Suprapubic skin (tissue), 4 donors: Measurements from ENCODE around the gene DNA2.

ENCODE experiments used
- EP300 ChIP-seq: sonication (generic); formaldehyde crosslinking; IDR thresholded peaks from one replicate; pipeline ENCODE4 v1.6.1; 2017; ENCODE audit warnings: antibody characterized with exemption
- POLR2A ChIP-seq, 2 donors: fragments of 450-650 bp; IDR thresholded peaks; one replicate each; pipeline ENCODE4 v1.6.1; 2017; ENCODE audit warnings: antibody characterized with exemption in 2 of 2, mild to moderate bottlenecking in 2 of 2, moderate library complexity in 2 of 2
- POLR2AphosphoS5 ChIP-seq, 3 donors: sonication (generic); formaldehyde crosslinking; IDR thresholded peaks; one replicate each; pipeline ENCODE4 v1.6.1; 2017; ENCODE audit warnings: antibody characterized with exemption in 3 of 3
- TF ChIP-seq, protein P1 (sequence below), 2 donors: fragments of 200-600 bp in 1 of 2; fragments of 450-650 bp in 1 of 2; sonication (generic) in 1 of 2; IDR thresholded peaks; one replicate each; pipeline ENCODE4 v1.5.1; 2016 to 2019; ENCODE audit warnings: antibody characterized with exemption in 2 of 2, mild to moderate bottlenecking in 1 of 2, moderate library complexity in 1 of 2

DNA sequence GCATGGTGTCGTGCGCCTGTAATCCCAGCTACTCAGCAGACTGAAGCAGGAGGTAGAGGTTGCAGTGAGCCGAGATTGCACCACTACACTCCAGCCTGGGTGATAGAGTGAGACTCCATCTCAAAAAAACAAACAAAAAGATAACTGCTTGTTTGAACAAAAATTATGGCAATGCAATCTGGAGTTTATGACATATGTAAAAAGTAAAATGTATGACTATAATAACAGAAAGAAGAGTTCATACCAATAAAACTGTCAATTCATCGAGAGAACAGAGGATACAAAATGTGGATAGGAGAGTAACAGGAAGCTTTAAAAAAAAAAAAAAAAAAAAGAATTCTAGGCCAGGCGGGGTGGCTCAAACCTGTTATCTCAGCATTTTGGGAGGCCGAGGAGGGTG, 36.3 kb upstream of the DNA2 start:
- TF ChIP-seq POLR2A (IDR thresholded peaks at IDR 0.05) (no peak), EP300 (no peak), POLR2AphosphoS5 (IDR thresholded peaks at IDR 0.05) (no peak)
- TF ChIP-seq, protein P1, sequence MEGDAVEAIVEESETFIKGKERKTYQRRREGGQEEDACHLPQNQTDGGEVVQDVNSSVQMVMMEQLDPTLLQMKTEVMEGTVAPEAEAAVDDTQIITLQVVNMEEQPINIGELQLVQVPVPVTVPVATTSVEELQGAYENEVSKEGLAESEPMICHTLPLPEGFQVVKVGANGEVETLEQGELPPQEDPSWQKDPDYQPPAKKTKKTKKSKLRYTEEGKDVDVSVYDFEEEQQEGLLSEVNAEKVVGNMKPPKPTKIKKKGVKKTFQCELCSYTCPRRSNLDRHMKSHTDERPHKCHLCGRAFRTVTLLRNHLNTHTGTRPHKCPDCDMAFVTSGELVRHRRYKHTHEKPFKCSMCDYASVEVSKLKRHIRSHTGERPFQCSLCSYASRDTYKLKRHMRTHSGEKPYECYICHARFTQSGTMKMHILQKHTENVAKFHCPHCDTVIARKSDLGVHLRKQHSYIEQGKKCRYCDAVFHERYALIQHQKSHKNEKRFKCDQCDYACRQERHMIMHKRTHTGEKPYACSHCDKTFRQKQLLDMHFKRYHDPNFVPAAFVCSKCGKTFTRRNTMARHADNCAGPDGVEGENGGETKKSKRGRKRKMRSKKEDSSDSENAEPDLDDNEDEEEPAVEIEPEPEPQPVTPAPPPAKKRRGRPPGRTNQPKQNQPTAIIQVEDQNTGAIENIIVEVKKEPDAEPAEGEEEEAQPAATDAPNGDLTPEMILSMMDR (IDR thresholded peaks at IDR 0.05): no peak
